ENCODE results near the gene EPM2A.
"Not testable (repeated sequence)": the region's sequence is repeated elsewhere in the genome, so short reads cannot be mapped to it uniquely, and the experiment has no call there.

Gene EPM2A

DNA sequence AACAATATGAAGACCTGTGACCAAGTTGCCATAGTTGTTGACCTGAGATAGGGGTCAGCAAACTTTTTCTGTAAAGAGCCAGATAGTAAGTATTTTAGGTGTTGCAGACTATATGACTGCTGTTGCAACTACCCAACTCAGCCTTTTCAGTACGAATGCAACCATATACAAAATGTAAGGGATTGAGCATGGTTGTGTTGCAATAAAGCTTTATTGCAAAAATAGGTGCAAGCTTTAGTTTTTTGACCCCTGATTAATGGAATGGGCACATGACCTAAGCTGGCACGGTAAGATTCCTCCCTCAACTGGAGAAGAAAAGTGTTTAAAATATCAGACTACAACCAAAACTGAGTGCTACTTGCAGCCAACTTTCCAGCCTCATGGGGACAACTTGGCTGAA is 17.3 kb upstream of the EPM2A start:
- no peak overlapping the region for H3K9ac ChIP-seq (ENCODE audit: low read length in 5 of 5)
- no peak overlapping the region for H3K4me3 ChIP-seq (ENCODE audit: low read depth in 1 of 5, low read length in 5 of 5)
- no peaks in the 10 kb centered on the region for H3K9me3 ChIP-seq (ENCODE audit: control insufficient read depth in 5 of 5, low read length in 5 of 5)
- peaks cover 0 to 18% (median 9%) of the 10 kb centered on the region in 5 donors for H3K4me1 ChIP-seq (ENCODE audit: control insufficient read depth in 5 of 5, insufficient read depth in 5 of 5, low read length in 5 of 5)
- no peak overlapping the region for H3K27ac ChIP-seq (ENCODE audit: low read depth, low read length)
- H3K27me3 ChIP-seq (ENCODE audit: control insufficient read depth in 5 of 5, insufficient read depth in 4 of 5, low read length in 5 of 5), result no peaks in the 10 kb centered on the region
- H3K36me3 ChIP-seq (ENCODE audit: control insufficient read depth in 5 of 5, insufficient read depth in 5 of 5, low read length in 5 of 5), result no peaks in the 10 kb centered on the region

DNA sequence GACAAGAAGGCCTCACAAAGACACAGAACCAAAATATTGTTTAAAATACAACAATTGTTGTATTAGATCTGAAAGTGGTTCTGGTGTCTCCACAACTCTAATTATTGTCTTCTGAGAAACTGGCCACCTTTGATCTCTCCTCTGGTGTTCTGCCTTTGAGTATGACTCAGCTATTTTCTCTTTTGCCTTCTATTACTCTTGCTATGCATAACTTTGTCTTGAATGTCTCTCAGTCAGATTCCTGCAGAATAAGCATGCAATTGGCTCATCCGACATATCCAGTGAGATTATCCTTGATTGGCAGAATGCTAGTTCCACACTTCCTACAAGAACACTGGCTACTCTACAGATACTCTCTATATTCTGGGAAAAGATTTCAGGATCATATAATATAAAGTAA is 14.3 kb upstream of the EPM2A start:
- no peaks in the 10 kb centered on the region for H3K36me3 ChIP-seq (ENCODE audit: control insufficient read depth in 5 of 5, insufficient read depth in 5 of 5, low read length in 5 of 5)
- no peaks in the 10 kb centered on the region for H3K9me3 ChIP-seq (ENCODE audit: control insufficient read depth in 5 of 5, low read length in 5 of 5)
- H3K27ac ChIP-seq (ENCODE audit: low read depth, low read length), result no peak overlapping the region
- no peaks in the 10 kb centered on the region for H3K27me3 ChIP-seq (ENCODE audit: control insufficient read depth in 5 of 5, insufficient read depth in 4 of 5, low read length in 5 of 5)
- peaks cover 0 to 13% (median 5%) of the 10 kb centered on the region in 5 donors for H3K4me1 ChIP-seq (ENCODE audit: control insufficient read depth in 5 of 5, insufficient read depth in 5 of 5, low read length in 5 of 5)
- no peak overlapping the region for H3K9ac ChIP-seq (ENCODE audit: low read length in 5 of 5)
- H3K4me3 ChIP-seq (ENCODE audit: low read depth in 1 of 5, low read length in 5 of 5), result no peak overlapping the region

DNA sequence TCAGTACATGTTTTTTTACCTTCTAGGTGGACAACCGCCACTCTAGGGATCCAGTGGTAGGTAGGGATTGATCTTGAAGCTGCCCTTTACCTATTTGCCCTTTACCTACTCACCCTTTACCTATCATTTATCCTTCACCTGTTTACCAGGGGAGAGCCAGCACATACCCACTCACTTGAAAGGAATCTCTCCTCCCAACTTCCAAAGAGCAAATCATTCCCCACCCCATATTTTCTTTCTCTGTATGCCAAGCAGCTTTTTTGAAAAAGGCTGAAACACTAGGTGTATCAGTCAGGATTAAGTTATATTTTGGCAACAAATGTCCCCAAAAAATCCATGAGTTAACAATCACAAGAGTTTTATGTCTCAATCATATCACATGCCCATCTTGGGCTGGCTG is 10.5 kb upstream of the EPM2A start:
- Histone ChIP-seq H3K36me3 (ENCODE audit: control insufficient read depth in 5 of 5, insufficient read depth in 5 of 5, low read length in 5 of 5) (no peaks in the 10 kb centered on the region), H3K4me1 (ENCODE audit: control insufficient read depth in 5 of 5, insufficient read depth in 5 of 5, low read length in 5 of 5) (peaks cover 0 to 6% (median 0%) of the 10 kb centered on the region in 5 donors), H3K27me3 (ENCODE audit: control insufficient read depth in 5 of 5, insufficient read depth in 4 of 5, low read length in 5 of 5) (no peaks in the 10 kb centered on the region), H3K4me3 (ENCODE audit: low read depth in 1 of 5, low read length in 5 of 5) (no peak overlapping the region), H3K9ac (ENCODE audit: low read length in 5 of 5) (no peak overlapping the region), H3K27ac (ENCODE audit: low read depth, low read length) (no peak overlapping the region), H3K9me3 (ENCODE audit: control insufficient read depth in 5 of 5, low read length in 5 of 5) (no peaks in the 10 kb centered on the region)

DNA sequence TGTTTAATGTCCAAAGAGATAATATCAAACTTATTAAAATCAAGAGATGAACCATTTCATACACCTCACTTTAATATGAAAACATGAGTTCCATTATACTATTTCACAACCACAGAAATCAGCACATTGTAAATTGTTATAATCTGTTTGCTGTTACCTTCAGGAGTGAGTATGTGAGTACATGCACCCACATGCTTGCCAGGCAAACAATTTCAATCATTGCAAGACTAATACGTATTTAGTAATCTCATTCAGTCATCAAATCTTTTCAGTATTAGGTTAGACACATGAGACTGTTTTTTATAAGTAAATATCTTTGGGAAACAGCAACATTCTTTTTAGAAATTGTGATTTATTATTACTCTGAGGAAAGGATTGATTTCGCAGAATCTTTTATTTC is 9.3 kb upstream of the EPM2A start:
- H3K9ac ChIP-seq (ENCODE audit: low read length in 5 of 5), result no peak overlapping the region

DNA sequence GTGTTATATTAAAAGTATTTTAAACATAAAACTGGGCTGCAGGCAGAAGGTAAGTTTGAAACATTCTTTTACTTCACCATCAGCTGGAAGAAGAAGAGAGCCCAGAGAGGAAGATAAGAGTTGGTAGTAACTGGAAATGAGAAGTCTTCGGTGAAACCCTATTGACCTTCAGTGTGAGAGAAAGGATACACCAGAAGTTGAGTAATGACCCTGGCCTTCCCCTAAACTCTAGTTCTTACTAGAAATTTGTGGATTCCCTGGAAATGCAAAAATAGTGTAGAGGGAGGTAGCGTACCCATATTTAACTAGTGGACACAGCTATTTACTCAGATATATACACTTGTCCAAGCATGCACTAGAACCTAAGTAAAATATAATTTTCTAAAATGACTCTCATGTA is 8.0 kb upstream of the EPM2A start:
- Histone ChIP-seq H3K9ac (ENCODE audit: low read length in 5 of 5) (no peak overlapping the region), H3K36me3 (ENCODE audit: control insufficient read depth in 5 of 5, insufficient read depth in 5 of 5, low read length in 5 of 5) (no peaks in the 10 kb centered on the region), H3K27ac (ENCODE audit: low read depth, low read length) (no peak overlapping the region), H3K4me1 (ENCODE audit: control insufficient read depth in 5 of 5, insufficient read depth in 5 of 5, low read length in 5 of 5) (no peaks in the 10 kb centered on the region), H3K9me3 (ENCODE audit: control insufficient read depth in 5 of 5, low read length in 5 of 5) (no peaks in the 10 kb centered on the region), H3K4me3 (ENCODE audit: low read depth in 1 of 5, low read length in 5 of 5) (no peak overlapping the region), H3K27me3 (ENCODE audit: control insufficient read depth in 5 of 5, insufficient read depth in 4 of 5, low read length in 5 of 5) (no peaks in the 10 kb centered on the region)

More for the DNA sequence above, 9.3 kb upstream of the EPM2A start:
- H3K27me3 ChIP-seq (ENCODE audit: control insufficient read depth in 5 of 5, insufficient read depth in 4 of 5, low read length in 5 of 5), result no peaks in the 10 kb centered on the region
- peaks cover 0 to 4% (median 0%) of the 10 kb centered on the region in 5 donors for H3K4me1 ChIP-seq (ENCODE audit: control insufficient read depth in 5 of 5, insufficient read depth in 5 of 5, low read length in 5 of 5)
- no peaks in the 10 kb centered on the region for H3K36me3 ChIP-seq (ENCODE audit: control insufficient read depth in 5 of 5, insufficient read depth in 5 of 5, low read length in 5 of 5)
- no peaks in the 10 kb centered on the region for H3K9me3 ChIP-seq (ENCODE audit: control insufficient read depth in 5 of 5, low read length in 5 of 5)
- no peak overlapping the region for H3K4me3 ChIP-seq (ENCODE audit: low read depth in 1 of 5, low read length in 5 of 5)
- H3K27ac ChIP-seq (ENCODE audit: low read depth, low read length), result no peak overlapping the region

DNA sequence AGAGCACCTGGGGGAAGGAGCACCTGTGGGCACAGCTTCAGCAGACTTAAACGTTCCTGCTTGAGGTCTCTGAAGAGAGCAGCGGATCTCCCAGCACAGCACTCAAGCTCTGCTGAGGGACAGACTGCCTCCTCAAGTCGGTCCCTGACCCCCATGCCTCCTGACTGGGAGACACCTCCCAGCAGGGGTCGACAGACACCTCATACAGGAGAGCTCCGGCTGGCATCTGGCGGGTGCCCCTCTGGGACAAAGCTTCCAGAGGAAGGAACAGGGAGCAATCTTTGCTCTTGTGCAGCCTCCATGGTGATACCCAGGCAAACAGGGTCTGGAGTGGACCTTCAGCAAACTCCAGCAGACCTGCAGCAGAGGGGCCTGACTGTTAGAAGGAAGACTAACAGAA is 7.2 kb upstream of the EPM2A start:
- H3K9ac ChIP-seq (ENCODE audit: low read length in 5 of 5); H3K36me3 ChIP-seq (ENCODE audit: control insufficient read depth in 5 of 5, insufficient read depth in 5 of 5, low read length in 5 of 5); H3K4me3 ChIP-seq (ENCODE audit: low read depth in 1 of 5, low read length in 5 of 5); H3K4me1 ChIP-seq (ENCODE audit: control insufficient read depth in 5 of 5, insufficient read depth in 5 of 5, low read length in 5 of 5); H3K27me3 ChIP-seq (ENCODE audit: control insufficient read depth in 5 of 5, insufficient read depth in 4 of 5, low read length in 5 of 5); H3K9me3 ChIP-seq (ENCODE audit: control insufficient read depth in 5 of 5, low read length in 5 of 5); H3K27ac ChIP-seq (ENCODE audit: low read depth, low read length): not testable (repeated sequence)

DNA sequence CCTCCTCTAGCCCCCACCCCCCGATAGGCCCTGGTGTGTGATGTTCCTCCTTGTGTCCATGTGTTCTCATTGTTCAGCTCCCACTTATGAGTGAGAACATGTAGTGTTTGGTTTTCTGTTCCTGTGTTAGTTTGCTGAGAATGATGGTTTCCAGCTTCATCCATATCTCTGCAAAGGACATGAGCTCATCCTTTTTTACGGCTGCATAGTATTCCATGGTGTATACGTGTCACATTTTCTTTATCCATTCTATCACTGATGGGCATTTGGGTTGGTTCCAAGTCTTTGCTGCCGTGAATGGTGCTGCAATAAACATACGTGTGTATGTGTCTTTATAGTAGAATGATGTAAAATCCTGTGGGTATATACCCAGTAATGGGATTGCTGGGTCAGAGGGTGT is 4.4 kb upstream of the EPM2A start:
- not testable (repeated sequence) for H3K27me3 ChIP-seq (ENCODE audit: control insufficient read depth in 5 of 5, insufficient read depth in 4 of 5, low read length in 5 of 5); H3K27ac ChIP-seq (ENCODE audit: low read depth, low read length); H3K9me3 ChIP-seq (ENCODE audit: control insufficient read depth in 5 of 5, low read length in 5 of 5); H3K36me3 ChIP-seq (ENCODE audit: control insufficient read depth in 5 of 5, insufficient read depth in 5 of 5, low read length in 5 of 5); H3K9ac ChIP-seq (ENCODE audit: low read length in 5 of 5); H3K4me3 ChIP-seq (ENCODE audit: low read depth in 1 of 5, low read length in 5 of 5)
- peaks cover 0 to 16% (median 6%) of the 10 kb centered on the region in 5 donors for H3K4me1 ChIP-seq (ENCODE audit: control insufficient read depth in 5 of 5, insufficient read depth in 5 of 5, low read length in 5 of 5)

DNA sequence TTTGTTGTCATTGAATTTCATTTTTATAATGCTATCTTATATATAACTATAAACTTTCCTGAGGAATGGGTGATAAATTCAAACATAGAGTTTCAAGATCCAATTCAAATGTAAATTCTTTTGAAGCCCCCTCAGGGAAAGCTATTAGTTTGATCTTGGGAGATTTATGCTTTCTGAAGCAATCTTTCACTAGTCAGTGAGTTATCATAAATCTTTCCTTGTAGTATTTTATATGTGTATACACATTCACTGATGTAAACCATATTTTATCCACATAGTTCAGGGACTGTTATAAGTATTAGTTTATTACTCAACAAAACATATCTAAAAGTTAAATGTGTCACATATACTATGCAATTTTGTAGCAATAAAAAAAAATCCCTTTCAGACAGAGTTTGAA is 2.9 kb upstream of the EPM2A start:
- Histone ChIP-seq H3K9me3 (ENCODE audit: control insufficient read depth in 5 of 5, low read length in 5 of 5) (no peaks in the 10 kb centered on the region), H3K4me1 (ENCODE audit: control insufficient read depth in 5 of 5, insufficient read depth in 5 of 5, low read length in 5 of 5) (peaks cover 0 to 27% (median 12%) of the 10 kb centered on the region in 5 donors), H3K4me3 (ENCODE audit: low read depth in 1 of 5, low read length in 5 of 5) (no peak overlapping the region), H3K36me3 (ENCODE audit: control insufficient read depth in 5 of 5, insufficient read depth in 5 of 5, low read length in 5 of 5) (no peaks in the 10 kb centered on the region), H3K9ac (ENCODE audit: low read length in 5 of 5) (no peak overlapping the region), H3K27ac (ENCODE audit: low read depth, low read length) (no peak overlapping the region), H3K27me3 (ENCODE audit: control insufficient read depth in 5 of 5, insufficient read depth in 4 of 5, low read length in 5 of 5) (no peaks in the 10 kb centered on the region)

DNA sequence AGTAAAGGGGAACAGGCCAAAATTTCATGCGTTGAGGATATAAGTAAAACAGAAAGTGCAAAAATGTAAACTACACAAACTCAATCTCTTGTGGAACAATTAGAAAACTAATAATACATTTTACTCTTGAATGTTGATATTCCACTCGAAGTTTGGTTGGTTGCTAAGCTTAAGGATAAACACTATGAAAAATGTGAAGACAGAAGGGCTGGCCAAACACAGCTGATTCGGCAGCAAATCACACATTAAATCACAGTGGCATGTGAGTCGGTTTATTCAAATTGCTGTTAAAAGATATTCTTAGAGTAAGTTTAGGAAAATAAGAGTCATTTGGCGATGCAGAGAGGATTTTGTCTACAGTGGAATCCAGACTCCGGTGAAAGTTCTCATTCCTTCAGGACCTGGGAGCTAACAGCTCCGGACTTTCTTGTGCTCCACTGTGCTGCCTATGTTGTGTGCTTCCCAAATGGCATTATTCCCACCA is 1.4 kb upstream of the EPM2A start:
- peaks cover 0 to 35% (median 18%) of the 10 kb centered on the region in 5 donors for H3K4me1 ChIP-seq (ENCODE audit: control insufficient read depth in 5 of 5, insufficient read depth in 5 of 5, low read length in 5 of 5)
- peak overlapping the region in 3 of 5 donors; percentile 16 to 63 (median 19) for H3K9ac ChIP-seq (ENCODE audit: low read length in 5 of 5)
- no peaks in the 10 kb centered on the region for H3K9me3 ChIP-seq (ENCODE audit: control insufficient read depth in 5 of 5, low read length in 5 of 5)
- peak overlapping the region in 3 of 5 donors; percentile 18 to 81 (median 22) for H3K4me3 ChIP-seq (ENCODE audit: low read depth in 1 of 5, low read length in 5 of 5)
- no peaks in the 10 kb centered on the region for H3K27me3 ChIP-seq (ENCODE audit: control insufficient read depth in 5 of 5, insufficient read depth in 4 of 5, low read length in 5 of 5)
- no peaks in the 10 kb centered on the region for H3K36me3 ChIP-seq (ENCODE audit: control insufficient read depth in 5 of 5, insufficient read depth in 5 of 5, low read length in 5 of 5)
- peak overlapping the region; percentile 98 for H3K27ac ChIP-seq (ENCODE audit: low read depth, low read length)

DNA sequence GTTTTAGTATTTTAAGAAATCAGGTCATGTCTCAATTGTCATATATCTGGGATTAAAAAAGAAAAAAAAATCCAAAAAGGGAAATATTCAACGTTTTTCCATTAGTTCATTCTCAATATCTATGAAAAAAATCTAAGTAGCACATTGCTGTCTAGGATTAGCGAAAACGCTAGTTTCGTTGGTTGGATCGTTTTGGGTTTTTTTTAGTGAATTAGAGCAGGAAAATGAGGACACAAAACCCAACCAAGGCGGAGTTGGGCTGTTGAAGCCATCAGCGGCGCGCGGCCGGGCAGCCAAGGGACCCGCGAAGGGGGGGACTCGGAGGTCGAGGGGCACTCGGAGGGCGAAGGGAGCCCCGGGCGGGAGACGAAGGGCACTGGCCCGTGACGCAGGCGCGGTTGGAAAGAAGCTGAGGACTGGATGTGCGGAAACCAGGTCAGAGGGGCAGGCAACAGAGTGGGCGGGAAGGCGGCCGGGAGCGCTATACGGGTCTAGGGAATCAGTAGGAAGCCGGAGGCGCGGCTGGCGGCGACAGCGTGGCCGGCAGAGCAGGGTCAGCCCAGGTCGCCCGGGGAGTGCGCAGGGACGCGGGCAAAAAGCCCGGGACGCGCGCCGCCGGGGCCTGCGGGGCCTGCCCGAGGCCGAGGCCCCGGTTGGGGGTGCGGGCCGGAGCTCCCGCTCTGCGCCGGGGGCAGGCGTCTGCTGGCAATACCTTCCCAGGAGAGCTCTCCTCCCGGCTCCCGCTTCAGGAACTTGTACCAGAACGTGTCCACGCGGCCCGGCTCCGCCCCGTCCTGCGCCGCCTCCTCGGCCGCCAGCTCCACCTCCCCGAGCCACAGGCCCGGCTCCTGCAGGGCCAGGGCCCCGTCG is 599 bp downstream of the EPM2A start:
- Histone ChIP-seq H3K36me3 (ENCODE audit: control insufficient read depth in 5 of 5, insufficient read depth in 5 of 5, low read length in 5 of 5) (no peaks in the 10 kb centered on the region), H3K4me3 (ENCODE audit: low read depth in 1 of 5, low read length in 5 of 5) (peak overlapping the region; percentile 65 to 81 (median 74)), H3K4me1 (ENCODE audit: control insufficient read depth in 5 of 5, insufficient read depth in 5 of 5, low read length in 5 of 5) (peaks cover 0 to 40% (median 18%) of the 10 kb centered on the region in 5 donors), H3K27ac (ENCODE audit: low read depth, low read length) (peak overlapping the region; percentile 92), H3K9ac (ENCODE audit: low read length in 5 of 5) (peak overlapping the region; percentile 43 to 96 (median 91)), H3K27me3 (ENCODE audit: control insufficient read depth in 5 of 5, insufficient read depth in 4 of 5, low read length in 5 of 5) (no peaks in the 10 kb centered on the region), H3K9me3 (ENCODE audit: control insufficient read depth in 5 of 5, low read length in 5 of 5) (no peaks in the 10 kb centered on the region)

All from subcutaneous abdominal adipose tissue (tissue), 5 donors.